Esophagus squamous epithelium (tissue), 4 donors: Measurements from ENCODE around the gene RPRD2.

Source experiments
- CTCF ChIP-seq, 6 experiments: fragments of 450-650 bp in 4 of 6; fragments of 200-600 bp in 2 of 6; sonication (generic) in 2 of 6; IDR thresholded peaks; one replicate each; pipeline ENCODE4 v1.5.1; 2016 to 2019; ENCODE audit warnings: antibody characterized with exemption in 6 of 6, mild to moderate bottlenecking in 4 of 6, moderate library complexity in 4 of 6
- POLR2A ChIP-seq, 4 donors: fragments of 450-650 bp; IDR thresholded peaks; one replicate each; pipeline ENCODE4 v1.6.1; 2017; ENCODE audit warnings: antibody characterized with exemption in 4 of 4, mild to moderate bottlenecking in 4 of 4, moderate library complexity in 3 of 4

GRCh38 chr1:150407330-150407729 is 43.4 kb downstream of the RPRD2 start:
- TF ChIP-seq POLR2A (IDR thresholded peaks at IDR 0.05) (no peak), CTCF (IDR thresholded peaks at IDR 0.05) (no peak)
